DOHH2 (cell line): ENCODE measurements around the gene AATF.

Source experiments
- CTCF ChIP-seq: fragments of 200-600 bp; sonication (generic); IDR thresholded peaks from one replicate; pipeline ENCODE4 v1.5.1; 2014; ENCODE audit warnings: antibody characterized with exemption, mild to moderate bottlenecking, low read depth, low read length; ENCODE audit not compliant: poor library complexity, severe bottlenecking
- EZH2phosphoT487 ChIP-seq: fragments of 200-600 bp; sonication (generic); IDR thresholded peaks from 2 replicates; pipeline ENCODE4 v1.6.1; 2017; ENCODE audit warnings: borderline replicate concordance, mild to moderate bottlenecking, antibody characterized with exemption, low read length, moderate library complexity, mixed read lengths

GRCh38 chr17:36907407-36907806 lies 41.3 kb upstream of the AATF start:
- TF ChIP-seq CTCF (no peak), EZH2phosphoT487 (no peak)
